WTC11 (cell line): ENCODE results near the gene P2RY6.

Source experiments
- CREB1 ChIP-seq: sonication (generic); formaldehyde crosslinking; IDR thresholded peaks from 2 replicates; pipeline ENCODE4 v1.8.0; 2023; ENCODE audit warnings: mild to moderate bottlenecking, missing genetic modification reagents
- CTCF ChIP-seq: fragments of 200-600 bp; IDR thresholded peaks from 2 replicates; pipeline ENCODE4 v1.8.0; 2022; ENCODE audit warnings: antibody characterized with exemption
- ZMAT4 ChIP-seq: fragments of 250-450 bp; sonication (Bioruptor Pico); IDR thresholded peaks from 2 replicates; pipeline ENCODE4 v1.9.0; 2021; ENCODE audit warnings: mild to moderate bottlenecking

- TF ChIP-seq CTCF (no peak), CREB1 (CRISPR knock-in tag) (no peak), ZMAT4 (CRISPR knock-in tag) (no peak)
Measured at GRCh38 chr11:73266646-73267020, 5.5 kb upstream of the P2RY6 start.
